HG03045 (cell line): ENCODE measurements around the gene HOXA11.

Source experiments
- ATAC-seq: cut with Tn5 transposase; IDR thresholded peaks from one replicate; pipeline ENCODE4 v1.9.1; 2021; ENCODE audit warnings: mild to moderate bottlenecking, moderate library complexity; ENCODE audit not compliant: unreplicated experiment

Gene HOXA11

DNA sequence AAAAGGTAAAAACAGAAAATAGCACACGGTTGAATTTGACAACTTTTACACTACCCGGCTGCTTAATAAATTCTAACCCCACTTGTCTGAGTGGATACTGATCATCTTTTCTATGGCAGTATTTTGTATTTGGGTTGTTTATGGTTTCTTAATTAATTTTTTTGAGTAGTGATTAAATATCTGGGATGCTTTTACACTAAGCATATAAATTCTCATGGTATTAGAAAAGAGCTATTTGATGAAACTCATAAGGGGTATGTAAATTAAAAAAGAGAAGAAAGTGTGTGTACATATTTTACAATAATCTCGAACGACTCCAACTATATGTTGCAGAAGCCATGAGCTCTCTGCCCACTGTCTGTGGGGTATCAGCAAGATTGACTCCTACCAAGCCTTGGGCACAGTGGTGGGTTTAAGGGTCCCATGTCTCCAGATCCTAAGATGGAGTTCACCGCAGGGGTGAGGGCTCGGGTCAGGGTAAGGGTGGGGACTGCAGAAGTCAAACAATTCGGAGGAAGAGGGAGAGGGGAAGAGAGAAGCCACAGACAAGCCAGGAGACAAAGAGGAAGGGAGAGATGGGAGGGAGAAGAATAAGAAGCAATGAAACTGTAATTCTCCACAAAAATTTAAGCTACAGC lies 22.4 kb upstream of the HOXA11 start:
- no peak for ATAC-seq

DNA sequence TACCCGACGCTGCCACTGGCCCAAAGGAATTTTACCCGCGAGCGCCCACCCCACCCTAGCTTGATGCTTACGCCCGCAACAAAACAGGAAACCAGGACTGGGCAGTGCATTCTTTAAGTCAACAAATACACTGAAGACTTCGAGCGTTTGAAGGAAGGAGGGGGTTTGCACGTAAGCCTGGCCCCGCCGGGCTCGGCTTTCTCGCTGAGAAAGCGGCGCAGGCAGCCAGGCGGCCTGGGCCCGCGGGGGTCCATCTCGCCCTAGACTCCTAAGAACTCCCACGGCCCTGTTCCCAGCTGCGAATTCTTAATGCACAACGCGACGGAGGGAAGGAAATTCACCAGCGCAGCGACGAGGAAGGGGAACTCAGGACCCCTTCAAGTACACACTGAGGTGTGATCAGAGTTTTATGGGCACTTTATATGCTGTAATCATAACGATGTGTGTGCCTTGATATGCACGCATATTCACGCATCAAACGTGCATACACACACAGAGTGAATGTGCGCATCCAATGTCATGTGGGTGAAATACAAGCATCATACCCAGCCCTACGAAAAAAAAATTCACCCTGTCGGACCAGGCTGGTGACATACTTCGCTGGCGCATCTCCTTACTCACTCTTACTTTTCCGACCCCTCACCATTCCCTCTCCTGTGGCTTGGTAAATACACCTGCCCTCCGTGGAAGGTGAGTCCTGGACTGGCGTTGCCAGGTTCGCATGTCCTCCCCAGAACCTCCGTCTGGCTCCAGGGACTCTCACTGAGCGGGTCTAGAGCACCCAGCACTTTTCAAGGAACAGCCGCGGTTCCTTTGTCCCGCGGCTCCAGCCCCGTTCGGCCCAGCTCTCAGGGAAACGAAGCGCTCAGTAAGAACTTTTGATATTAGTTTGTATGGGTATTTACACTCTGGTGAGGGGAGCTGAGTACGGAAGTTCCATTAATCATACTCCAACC lies 20.6 kb upstream of the HOXA11 start:
- no peak for ATAC-seq

DNA sequence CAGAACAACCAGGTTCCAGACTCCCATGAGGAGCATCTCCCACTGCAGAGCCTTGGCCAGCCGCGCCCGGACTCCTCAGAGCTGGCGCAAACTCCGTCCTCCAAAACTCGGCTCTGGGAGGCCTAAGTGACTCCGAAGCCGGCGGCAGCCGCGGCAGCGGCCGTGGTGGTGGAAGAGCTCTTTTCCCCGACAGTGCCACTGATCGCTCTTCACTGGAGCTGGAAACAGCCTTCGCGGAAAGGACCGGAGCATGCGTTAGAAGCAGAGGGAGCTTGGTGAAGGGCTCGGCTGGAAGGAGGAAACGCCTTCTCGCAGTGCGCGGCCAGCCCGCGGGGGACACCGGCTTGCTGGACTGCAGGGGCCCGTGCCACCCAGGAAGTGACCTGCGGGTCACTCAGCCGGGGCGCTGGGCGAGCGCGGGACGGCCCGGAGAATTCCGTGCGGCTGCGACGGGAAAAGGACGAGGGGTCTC lies 19.9 kb upstream of the HOXA11 start:
- ATAC-seq, result no peak

DNA sequence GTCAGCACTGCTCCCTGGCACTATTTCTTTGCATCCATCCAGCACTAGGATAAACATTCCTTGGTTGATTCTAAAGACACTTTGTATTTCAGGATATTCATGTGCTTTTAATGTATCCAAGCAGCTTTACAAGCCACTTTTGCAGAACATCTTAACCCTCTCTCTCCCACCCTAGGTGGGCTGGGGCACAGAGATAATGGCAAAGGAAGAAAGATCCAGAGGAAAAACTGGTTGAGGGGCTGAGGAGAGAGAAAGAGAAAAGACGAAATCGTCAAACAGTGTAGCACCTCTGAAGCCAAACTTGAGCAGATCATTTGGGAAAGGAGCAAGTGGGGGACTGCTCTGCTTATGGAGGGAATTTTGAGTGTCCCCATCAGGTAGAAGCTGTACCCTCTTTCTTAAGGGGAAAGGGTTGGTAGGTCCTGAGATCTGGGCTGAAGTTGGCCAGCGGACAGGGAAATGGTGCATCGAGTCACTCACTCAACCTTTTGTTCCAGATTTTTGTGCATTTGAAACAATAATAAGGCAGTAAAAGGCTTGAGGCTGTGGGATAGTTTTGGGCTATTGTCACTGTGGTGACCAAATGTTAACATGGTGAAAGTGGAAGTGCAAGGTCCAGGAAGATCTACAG lies 19.0 kb upstream of the HOXA11 start:
- ATAC-seq, result no peak

DNA sequence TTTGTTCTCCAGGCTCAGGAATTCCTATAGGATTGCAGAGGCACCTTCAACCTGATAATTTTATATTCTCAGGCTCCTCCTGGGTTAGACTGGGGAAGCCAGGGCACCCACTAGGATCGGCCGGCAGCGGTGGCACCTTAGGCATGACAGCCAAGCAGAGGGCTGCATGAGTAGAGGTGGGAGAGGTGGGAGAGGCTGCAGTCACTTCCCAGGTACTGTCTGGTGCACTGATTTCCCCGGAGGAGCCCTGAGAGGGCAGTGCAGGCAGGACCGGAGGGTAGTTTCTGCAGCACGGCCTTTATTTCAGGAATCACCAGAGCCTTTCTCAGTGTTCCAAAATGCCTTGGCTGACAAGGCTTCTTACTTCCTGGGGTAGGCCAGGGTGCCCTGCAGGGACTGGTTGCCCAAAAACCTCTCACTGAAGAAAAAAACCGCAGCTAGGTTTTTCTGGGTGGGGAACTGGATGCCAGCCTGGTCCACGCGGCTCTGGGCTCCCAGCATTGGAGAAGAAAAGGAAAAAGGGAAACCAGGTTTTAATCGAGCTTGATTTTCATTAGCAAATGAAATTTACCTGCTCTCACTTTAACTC lies 18.4 kb upstream of the HOXA11 start:
- ATAC-seq, result no peak

DNA sequence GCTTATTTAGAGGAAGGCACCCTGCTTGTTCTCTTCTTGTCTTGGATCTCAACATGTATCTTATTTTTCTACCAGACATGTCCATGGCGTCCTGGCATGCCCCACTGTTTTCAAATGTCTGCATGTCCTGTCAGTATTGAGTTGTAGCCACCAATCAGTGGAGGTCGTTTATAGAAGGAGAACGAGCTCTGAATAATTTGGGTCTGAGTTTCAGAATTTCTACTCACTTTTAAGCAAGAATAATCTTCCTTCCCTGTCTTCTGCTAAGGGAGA lies 17.8 kb upstream of the HOXA11 start:
- no peak for ATAC-seq

DNA sequence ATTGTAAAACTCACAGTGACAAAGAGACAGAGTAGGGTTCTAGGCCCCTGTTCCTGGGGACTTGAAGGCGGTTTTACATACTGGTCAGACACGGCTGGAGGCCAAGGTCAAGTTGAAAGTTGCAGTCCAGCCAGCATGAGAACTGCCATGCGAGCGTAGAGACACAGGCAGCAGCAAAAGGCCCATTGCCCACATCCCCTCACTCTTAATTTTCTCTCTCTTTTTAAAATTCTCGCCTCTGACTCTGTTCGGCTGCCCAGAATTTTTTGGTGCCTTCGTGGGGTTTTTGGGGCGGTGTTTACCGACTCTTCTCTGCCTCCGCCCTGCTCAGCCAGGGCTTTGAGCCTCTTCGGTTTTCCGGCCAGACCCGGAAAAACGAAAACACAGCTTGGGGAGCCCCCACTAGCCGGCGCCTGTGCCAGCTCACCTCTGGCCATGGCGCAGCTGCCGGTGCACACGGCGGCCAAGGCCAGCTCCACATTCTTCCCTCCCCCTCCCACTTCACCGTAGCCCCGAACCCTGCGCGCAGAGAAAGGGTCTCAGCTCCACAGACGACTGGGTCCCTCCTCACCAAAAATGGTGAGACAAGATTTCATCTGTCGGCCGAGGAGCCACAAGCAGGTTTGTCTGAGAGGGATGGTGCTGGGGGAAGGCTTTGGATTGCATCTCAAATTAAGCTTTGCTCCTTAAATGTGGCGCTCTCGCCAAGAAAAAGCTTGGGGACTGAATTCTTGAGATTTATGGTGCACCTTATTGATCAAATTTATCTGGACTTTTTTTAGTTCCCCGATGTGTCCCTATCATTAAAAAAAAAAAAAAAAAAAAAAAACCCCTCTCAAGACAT lies 17.2 kb upstream of the HOXA11 start:
- no peak for ATAC-seq

DNA sequence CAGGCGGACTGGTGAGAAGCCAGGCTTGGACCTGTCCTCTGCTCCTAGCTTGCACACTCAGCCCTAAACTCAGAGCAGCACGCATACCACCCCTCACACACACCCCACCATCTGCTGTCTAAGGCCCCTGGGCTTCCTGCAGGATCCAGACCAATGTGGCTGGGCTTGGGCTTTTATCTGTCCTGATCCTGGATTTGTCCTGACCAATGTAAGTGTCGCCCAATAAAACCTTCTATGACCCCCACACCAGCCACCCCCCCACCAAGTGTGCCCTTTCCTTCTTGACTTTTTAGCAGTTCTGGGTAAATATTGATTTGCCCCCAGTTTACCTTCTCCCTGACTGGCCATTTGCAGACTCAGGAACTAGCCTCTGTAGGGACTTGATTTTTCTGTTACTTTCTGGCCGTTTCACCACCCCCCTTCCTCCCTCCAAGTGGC lies 16.6 kb upstream of the HOXA11 start:
- no peak for ATAC-seq

DNA sequence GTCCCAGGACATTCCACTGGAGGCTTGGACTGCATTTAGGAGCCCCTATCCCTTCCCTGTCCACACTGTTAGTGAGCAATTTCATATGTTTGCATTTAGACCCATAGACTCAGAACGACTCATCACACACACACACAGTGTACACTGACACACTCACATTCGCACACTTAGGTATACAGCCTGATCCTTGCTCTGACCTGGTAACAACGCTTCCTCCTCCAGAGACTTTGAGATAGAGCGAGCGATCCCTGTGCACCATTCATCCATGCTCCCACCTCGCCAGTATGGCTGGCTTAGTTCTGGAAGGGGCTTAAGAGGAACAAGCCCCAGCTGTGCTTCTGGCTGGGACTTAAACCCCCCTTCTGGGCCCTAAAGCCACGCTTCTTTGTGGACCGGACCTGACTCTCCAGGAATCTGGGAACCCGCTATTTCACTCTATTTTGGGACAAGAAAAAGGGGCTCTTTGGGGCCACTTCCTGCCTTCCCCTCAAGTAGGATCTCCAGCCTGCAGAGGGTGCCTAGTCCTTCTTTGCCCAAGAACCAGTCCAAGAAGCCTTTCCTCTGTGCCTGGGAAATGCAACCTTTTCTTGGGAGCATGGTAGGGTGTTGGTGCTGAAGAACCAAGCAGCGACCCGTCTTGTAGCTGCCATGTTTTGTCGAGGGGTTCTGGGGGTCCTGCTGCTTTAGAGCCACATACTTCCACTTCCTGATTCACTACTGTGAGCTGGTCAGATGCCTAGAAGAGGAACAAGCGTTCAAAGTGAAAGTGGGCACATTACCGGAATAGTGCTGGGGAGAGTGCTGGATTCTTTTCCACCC lies 15.9 kb upstream of the HOXA11 start:
- no peak for ATAC-seq

DNA sequence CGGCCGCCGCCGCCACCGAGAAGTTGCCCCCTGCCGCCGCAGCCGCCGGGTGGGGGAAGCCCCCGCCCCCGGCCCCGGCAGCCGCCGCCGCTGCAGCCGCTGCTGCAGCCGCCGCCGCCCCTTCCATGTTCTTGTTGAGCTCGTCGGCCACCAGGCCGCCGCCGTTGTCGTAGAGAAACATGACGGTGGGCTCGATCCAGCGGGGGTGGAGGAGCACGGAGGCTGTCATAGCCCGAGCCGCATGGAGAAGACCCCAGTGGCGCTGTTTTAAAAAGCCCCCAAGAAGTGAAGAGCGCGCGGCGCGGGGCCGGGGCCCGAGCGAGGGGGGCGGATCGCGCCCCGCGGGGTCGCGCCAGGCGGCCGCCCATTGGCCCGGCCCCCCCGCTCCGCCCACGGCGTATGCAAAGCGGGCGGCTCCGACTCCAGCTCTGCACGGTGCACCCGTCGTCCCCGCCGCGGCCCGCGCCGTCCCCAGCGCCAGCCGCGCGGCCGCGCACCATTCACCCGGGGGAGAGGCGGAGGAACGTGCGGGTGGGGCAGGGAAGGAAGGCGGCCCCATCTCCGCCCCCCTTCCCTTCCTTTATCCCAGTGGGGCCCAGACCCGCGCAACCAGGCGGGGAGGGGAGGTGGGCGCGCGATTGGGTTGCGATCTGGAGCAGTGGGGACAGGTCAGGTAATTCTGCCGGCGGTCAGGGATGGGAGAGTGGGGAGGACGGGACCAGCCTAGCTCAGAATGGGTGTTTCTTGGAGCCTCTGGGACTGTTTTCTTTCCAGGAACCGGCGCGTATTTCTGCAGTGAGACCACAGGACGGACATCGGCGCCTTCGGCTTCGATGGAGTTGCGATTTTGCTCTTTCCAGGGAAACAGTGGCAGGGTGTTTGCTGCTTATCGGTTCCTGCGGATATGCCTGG lies 15.1 kb upstream of the HOXA11 start, which contains the start of gene HOXA13:
Gene HOXA13 (minus strand): TSS at position 243 of the 912 bp plus-strand sequence. CDS start 14 bp downstream, at position 229.
- ATAC-seq, result no peak

DNA sequence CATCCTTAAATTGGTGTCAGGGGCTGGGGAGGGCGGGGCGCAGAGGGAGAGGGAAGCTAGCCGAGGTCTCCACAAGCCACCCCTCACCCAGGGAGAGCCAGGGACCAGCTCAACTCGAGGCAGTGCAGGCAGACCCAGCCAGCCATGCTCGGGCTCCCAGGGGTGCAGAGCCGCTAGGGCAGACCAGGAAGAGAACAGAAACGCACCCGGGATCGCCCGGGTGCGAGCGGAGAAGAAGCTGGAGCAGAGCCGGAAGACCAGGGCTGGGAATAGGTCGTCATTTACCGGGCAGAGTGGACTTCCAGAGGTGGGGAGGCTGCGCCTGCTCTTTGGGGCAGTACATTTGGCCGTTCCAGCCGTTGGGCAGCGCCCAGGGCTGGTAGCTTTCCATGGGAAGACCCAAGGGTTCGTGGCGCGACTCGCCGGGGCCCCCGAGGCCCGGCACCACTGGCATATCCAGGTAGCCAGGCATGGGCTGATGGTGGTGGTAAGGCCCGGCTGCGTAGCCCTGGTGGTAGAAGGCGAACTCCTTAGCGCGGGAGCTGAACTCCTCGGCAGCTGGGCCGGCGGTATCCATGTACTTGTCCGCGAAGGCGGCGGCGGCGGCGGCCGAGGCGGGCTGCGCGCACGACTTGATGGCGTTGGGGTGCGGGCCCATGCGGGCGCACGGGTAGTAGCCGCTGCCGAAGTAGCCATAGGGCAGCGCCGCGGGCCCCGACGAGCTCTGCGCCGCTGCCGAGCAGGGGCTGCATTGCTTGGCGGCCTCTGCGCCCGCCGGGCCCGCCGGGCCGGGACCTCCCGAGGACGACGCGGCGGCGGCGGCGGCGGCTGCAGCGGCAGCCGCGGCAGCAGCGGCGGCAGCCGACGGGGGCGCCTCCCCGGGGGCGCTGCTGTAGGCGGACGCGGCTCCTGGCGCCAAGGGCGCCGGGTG lies 14.1 kb upstream of the HOXA11 start:
- no peak for ATAC-seq

DNA sequence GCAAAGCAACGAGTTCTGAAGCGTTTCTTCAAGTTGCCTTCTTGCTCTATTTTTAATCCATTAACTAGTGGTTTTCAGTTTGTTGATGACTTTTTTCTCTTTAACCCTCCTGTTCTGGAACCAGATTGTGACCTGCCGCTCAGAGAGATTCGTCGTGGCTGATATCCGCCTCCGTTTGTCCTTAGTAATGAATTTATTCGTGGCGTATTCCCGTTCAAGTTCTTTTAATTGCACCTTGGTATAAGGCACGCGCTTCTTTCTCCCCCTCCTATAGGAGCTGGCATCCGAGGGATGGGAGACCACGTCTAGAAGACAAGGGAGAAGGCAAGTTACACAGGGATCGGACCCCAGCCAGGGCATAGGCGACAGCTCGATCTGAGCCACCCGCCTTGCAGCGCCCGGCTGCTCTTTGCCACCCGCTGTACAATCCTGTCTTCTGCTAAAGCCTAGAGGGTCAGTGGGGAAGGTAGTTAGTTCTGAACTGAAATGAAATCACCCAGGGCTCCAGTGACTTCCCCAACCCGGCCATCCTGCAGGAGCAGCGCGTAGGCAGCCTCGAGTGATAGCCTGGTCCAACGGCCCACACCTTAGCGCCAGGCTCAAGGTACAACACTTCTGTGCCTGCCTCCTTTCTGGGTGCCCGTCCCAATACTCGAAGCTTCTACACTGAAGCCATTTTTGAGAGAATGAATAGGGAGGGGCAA lies 13.3 kb upstream of the HOXA11 start:
- ATAC-seq, result no peak

DNA sequence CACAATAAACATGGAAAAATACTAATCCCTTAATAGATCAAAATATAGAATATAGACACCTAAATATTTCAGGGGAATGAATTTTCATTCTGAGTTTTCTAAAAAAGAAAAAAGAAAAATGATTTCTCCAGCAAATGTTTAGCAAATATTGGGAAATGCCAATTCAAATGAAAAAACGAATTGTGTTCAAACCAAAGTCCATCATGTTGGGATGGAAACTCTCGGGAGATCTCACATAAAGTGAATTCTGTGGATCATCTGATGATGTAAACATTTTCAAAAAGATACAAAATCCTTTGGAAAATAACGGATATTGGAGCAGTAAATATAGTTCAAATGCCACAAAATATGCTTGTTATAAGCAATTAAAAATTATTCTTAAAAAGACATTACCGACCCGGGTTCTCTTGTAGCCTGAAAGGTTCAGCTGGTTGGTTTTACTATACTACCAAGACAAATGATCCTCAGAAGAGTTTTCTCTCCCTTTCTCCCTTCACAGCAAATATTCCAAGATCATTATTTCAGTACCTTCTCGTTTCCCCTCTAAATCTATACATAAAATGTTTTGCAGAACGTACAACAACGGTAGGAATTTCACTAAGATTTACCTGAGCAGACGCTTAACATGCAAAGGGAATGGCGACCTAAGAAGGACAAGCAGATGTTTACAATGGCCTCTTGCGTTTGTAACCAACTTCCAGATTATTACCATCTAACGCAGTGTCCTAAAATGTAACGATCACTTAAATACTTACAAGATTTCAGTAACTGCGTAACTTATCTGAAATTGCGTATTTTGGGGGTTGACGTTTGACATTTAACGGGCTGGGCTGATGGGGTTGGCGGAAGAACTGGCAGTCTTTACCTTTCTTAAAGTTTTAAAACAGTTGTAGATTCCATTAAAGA lies 12.4 kb upstream of the HOXA11 start:
- no peak for ATAC-seq

DNA sequence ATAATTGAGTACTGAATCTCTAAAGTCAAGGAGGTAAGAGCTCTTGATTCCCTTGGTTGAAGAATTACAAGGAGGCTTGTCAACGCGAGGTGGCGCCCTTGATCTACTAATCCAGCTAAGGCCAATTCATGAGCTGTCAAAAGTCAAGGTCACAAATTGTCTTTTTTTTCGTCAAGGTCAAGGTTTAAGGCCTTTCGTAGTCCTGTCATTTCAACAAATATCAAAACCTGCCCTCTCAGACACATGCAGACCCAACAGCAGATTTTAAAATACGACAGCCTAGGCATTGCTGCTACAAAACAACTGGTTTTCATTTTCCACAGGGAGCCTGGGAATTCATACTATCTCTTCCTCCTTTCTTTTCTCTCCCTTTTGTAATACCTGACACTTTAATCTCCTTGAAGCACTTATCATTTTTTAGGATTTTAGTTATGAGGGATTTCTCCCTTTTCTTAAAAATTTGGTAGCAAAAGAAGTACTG lies 11.3 kb upstream of the HOXA11 start:
- no peak for ATAC-seq

DNA sequence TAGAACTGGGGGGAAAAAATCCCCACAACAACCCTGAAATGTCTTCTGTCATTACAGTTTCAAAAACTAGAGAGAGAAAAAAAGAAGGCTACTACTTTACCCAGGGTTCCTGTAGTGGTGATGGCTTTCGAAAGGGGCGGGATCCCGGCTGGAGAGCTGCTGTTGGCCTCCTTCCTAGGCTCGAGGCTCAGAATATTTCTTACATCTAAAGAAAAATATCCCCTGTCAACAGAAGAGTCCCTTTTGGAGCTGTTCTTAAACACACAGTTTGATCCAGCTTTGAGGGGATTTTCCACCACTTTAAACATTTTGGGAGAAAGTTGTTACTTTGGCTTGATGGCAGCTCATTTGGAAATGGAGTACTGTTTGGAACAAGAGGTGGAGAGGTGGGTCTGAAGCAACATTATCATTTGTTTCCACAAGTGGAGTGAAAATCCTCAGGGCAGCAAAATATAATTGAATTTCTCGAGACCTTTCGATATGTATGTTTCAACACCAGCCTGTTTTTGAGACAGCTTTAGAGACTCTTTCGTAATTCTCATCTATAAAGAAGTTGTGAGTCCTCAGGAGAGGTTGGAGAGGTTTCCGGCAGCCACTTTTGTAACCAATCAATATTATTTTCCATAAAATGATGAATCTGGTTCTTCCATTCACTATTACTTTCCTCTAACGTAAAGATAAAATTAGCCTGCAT lies 9.8 kb upstream of the HOXA11 start:
- ATAC-seq, result no peak
